Sigmoid colon (tissue), 7 donors: ENCODE results near the gene TMEM219. TPM values are rescaled to one million over a fixed set of nuclear protein-coding genes. Genes with fewer than 3 reads are reported as not detected.

ENCODE experiments used
- DNase-seq: peaks from one replicate; pipeline ENCODE4 v3.0.0-alpha.2; 2019
- H3K27ac ChIP-seq, 4 donors: fragments of 200-600 bp; sonication (generic); one replicate each; pipeline ENCODE4 v1.5.1; 2016 to 2019; ENCODE audit warnings: mild to moderate bottlenecking in 1 of 4
- H3K27me3 ChIP-seq, 3 donors: fragments of 200-600 bp; sonication (generic); one replicate each; pipeline ENCODE4 v1.5.1; 2019; ENCODE audit warnings: mild to moderate bottlenecking in 1 of 3
- H3K36me3 ChIP-seq, 4 donors: fragments of 200-600 bp; sonication (generic); one replicate each; pipeline ENCODE4 v1.5.1; 2016 to 2019
- H3K4me1 ChIP-seq, 4 donors: fragments of 200-600 bp; sonication (generic); one replicate each; pipeline ENCODE4 v1.5.1; 2017 to 2019
- H3K4me3 ChIP-seq, 4 donors: fragments of 200-600 bp; sonication (generic); one replicate each; pipeline ENCODE4 v1.5.1; 2017 to 2019; ENCODE audit warnings: mild to moderate bottlenecking in 2 of 4, moderate library complexity in 1 of 4
- H3K9me3 ChIP-seq, 4 donors: fragments of 200-600 bp in 3 of 4; sonication (generic) in 3 of 4; one replicate each; pipeline versions ENCODE4 v1.5.1 to v1.6.1; 2013 to 2019
- CTCF ChIP-seq, 4 experiments: fragments of 450-650 bp in 3 of 4; fragments of 200-600 bp in 1 of 4; IDR thresholded peaks; one replicate each; pipeline ENCODE4 v1.5.1; 2016 to 2019; ENCODE audit warnings: antibody characterized with exemption in 4 of 4, mild to moderate bottlenecking in 3 of 4, moderate library complexity in 2 of 4
- EP300 ChIP-seq, 4 donors: sonication (generic); formaldehyde crosslinking; IDR thresholded peaks; one replicate each; pipeline ENCODE4 v1.6.1; 2017; ENCODE audit warnings: antibody characterized with exemption in 4 of 4
- POLR2A ChIP-seq, 2 donors: fragments of 450-650 bp; IDR thresholded peaks; one replicate each; pipeline ENCODE4 v1.6.1; 2016; ENCODE audit warnings: antibody characterized with exemption in 2 of 2, mild to moderate bottlenecking in 2 of 2, moderate library complexity in 2 of 2
- POLR2AphosphoS5 ChIP-seq, 4 donors: sonication (generic); formaldehyde crosslinking; IDR thresholded peaks; one replicate each; pipeline ENCODE4 v1.6.1; 2017; ENCODE audit warnings: antibody characterized with exemption in 4 of 4
- WGBS, 2 donors: extraction: QIAGEN DNeasy Blood & Tissue Kit; methylation state at CpG; one replicate each; pipeline ENCODE4 v1.1.7; 2013; 5-methylcytosine and 5-hydroxymethylcytosine counted together
- intact Hi-C: fragments of 100-400 bp; cut with DNase I; formaldehyde crosslinking; loops from one replicate; pipeline ENCODE4 v1.15.1; 2023
- polyA plus RNA-seq, 3 donors: library from polyadenylated mRNA; stranded (reverse); fragments of 200-250 nt; gene quantifications; one replicate each; pipeline ENCODE4 v1.2.3, GENCODE V29; 2013
- total RNA-seq, 4 donors: library from RNA; depleted of rRNA; stranded (reverse); fragments of >200 nt; gene quantifications; one replicate each; pipeline ENCODE4 v1.1.0, GENCODE V29; 2016
- donor health status: healthy with polysubstance abuse.
- donor health status: Bipolar disorder and iron deficiency.
- donor health status: healthy.

The TMEM219 gene
- total and polyA plus RNA-seq, 7 donors: 103 to 314 (median 136) TPM

GRCh38 chr16:29940656-29941055 is 21.2 kb upstream of the TMEM219 start:
- TF ChIP-seq CTCF (IDR thresholded peaks at IDR 0.05) (no peak), POLR2A (IDR thresholded peaks at IDR 0.05) (no peak), EP300 (IDR thresholded peaks at IDR 0.05) (no peak), POLR2AphosphoS5 (IDR thresholded peaks at IDR 0.05) (no peak)
- no peaks in the 10 kb centered on the region for H3K27me3 ChIP-seq
- no peaks in the 10 kb centered on the region for H3K9me3 ChIP-seq
- intact Hi-C loops: no loop called here
- peaks cover 0 to 16% (median 5%) of the 10 kb centered on the region in 4 donors for H3K4me1 ChIP-seq
- no peak for DNase-seq
- no peaks in the 10 kb centered on the region for H3K36me3 ChIP-seq
- no peak overlapping the region for H3K4me3 ChIP-seq
- WGBS, 2 donors: 87 to 94% methylated on average over 4 of the region's 4 CpGs
- H3K27ac ChIP-seq: no peak overlapping the region

- peak; percentile 72 for DNase-seq
- intact Hi-C loops: no loop called here
- 13 to 53% methylated on average over 11 of the region's 11 CpGs for WGBS, 2 donors
These were observed 17.8 kb upstream of the TMEM219 start for GRCh38 chr16:29943846-29944799.

GRCh38 chr16:29947897-29948296 is 14.0 kb upstream of the TMEM219 start:
- intact Hi-C loops: no loop called here
- H3K36me3 ChIP-seq: no peaks in the 10 kb centered on the region
- DNase-seq: no peak
- H3K27me3 ChIP-seq: no peaks in the 10 kb centered on the region
- 84 to 90% methylated on average over 2 of the region's 2 CpGs for WGBS, 2 donors
- TF ChIP-seq CTCF (IDR thresholded peaks at IDR 0.05) (no peak), POLR2AphosphoS5 (IDR thresholded peaks at IDR 0.05) (no peak), EP300 (IDR thresholded peaks at IDR 0.05) (no peak), POLR2A (IDR thresholded peaks at IDR 0.05) (no peak)
- no peaks in the 10 kb centered on the region for H3K9me3 ChIP-seq
- no peak overlapping the region for H3K4me3 ChIP-seq
- H3K4me1 ChIP-seq: peaks cover 0 to 16% (median 5%) of the 10 kb centered on the region in 4 donors
- no peak overlapping the region for H3K27ac ChIP-seq

More at GRCh38 chr16:29943846-29944799, 17.8 kb upstream of the TMEM219 start:
- Histone ChIP-seq H3K4me3 (no peak overlapping the region), H3K27me3 (no peaks in the 10 kb centered on the region), H3K36me3 (no peaks in the 10 kb centered on the region), H3K27ac (peak overlapping the region; percentile 33 to 65 (median 61)), H3K9me3 (no peaks in the 10 kb centered on the region), H3K4me1 (peaks cover 0 to 16% (median 5%) of the 10 kb centered on the region in 4 donors)
- TF ChIP-seq POLR2AphosphoS5 (IDR thresholded peaks at IDR 0.05): no peak
- no peak for TF ChIP-seq CTCF (IDR thresholded peaks at IDR 0.05)
- TF ChIP-seq POLR2A (IDR thresholded peaks at IDR 0.05): no peak
- TF ChIP-seq EP300 (IDR thresholded peaks at IDR 0.05): no peak

- no peak for DNase-seq
- WGBS, 2 donors: 94 to 95% methylated on average over 4 of the region's 4 CpGs
- Histone ChIP-seq H3K9me3 (no peaks in the 10 kb centered on the region), H3K27ac (no peak overlapping the region), H3K36me3 (no peaks in the 10 kb centered on the region), H3K4me1 (no peaks in the 10 kb centered on the region), H3K4me3 (no peak overlapping the region), H3K27me3 (no peaks in the 10 kb centered on the region)
- intact Hi-C loops: no loop called here
- TF ChIP-seq POLR2AphosphoS5 (IDR thresholded peaks at IDR 0.05): no peak
- no peak for TF ChIP-seq POLR2A (IDR thresholded peaks at IDR 0.05)
- no peak for TF ChIP-seq EP300 (IDR thresholded peaks at IDR 0.05)
- no peak for TF ChIP-seq CTCF (IDR thresholded peaks at IDR 0.05)
These were observed 10.9 kb upstream of the TMEM219 start for GRCh38 chr16:29950806-29951461.
